ENCODE results near the gene SORCS1. TPM values are rescaled to one million over a fixed set of nuclear protein-coding genes. Genes with fewer than 3 reads are reported as not detected.

The SORCS1 gene
- total and polyA plus RNA-seq, 2 of the 8 experiments (the other 6 are each of a cell fraction or from before 2014, with no cell fraction given): 4.1 to 4.6 TPM

DNA sequence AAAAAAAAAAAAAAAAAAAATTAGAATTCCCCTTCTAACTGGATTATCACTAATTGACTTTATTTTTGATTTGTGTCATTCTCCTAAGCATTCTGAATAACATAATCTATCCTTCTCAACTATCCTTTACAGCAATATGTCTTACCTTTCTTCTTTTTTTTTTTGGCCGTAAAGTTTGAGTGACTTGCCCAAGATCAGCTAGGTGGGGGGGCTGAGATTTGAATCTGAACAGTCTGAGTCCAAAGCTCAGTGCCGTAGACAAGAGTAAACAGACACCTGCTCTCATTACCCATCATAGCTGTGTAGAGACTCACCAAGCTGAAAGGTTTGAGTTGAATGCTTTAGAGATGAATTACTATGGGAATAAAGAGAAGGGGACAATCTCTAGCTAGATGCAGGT lies 192.1 kb downstream of the SORCS1 start:
- Histone ChIP-seq H2AK5ac (ENCODE audit: low read depth, low read length) (no peak overlapping the region), H4K91ac (replicated peaks; ENCODE audit: insufficient read length, low read length) (no peak overlapping the region), H3K27ac (ENCODE audit: low read depth, low read length) (no peak overlapping the region), H2BK5ac (ENCODE audit: low read depth, low read length) (no peak overlapping the region), H3K23me2 (ENCODE audit: low read depth, low read length) (no peaks in the 10 kb centered on the region; the same call in 1 of the 2 replicates), H3K9me3 (ENCODE audit: insufficient read depth in 2 of 2, low read depth in 1 of 2, low read length in 1 of 2) (no peaks in the 10 kb centered on the region), H4K20me1 (replicated peaks in 1 of 2; ENCODE audit: control insufficient read depth in 1 of 2, insufficient read depth in 2 of 2, low read length in 2 of 2) (no peaks in the 10 kb centered on the region), H3K79me2 (ENCODE audit: control insufficient read depth in 1 of 2, insufficient read depth in 2 of 2, low read length in 2 of 2) (no peaks in the 10 kb centered on the region), H4K8ac (ENCODE audit: extremely low read depth, insufficient read depth, low read length) (no peak overlapping the region), H3K9ac (replicated peaks in 1 of 4; ENCODE audit: extremely low read depth in 1 of 4, low read depth in 3 of 4, low read length in 3 of 4) (no peak overlapping the region), H3K79me1 (ENCODE audit: low read depth, low read length) (no peaks in the 10 kb centered on the region), H2BK20ac (ENCODE audit: low read length) (no peak overlapping the region), H2BK120ac (replicated peaks; ENCODE audit: low read depth, low read length) (no peak overlapping the region), H3K4me1 (replicated peaks in 1 of 4; ENCODE audit: control insufficient read depth in 3 of 4, insufficient read depth in 4 of 4, low read length in 3 of 4) (peaks cover 0 to 3% (median 0%) of the 10 kb centered on the region in 4 experiments; a peak in 1 of 7 replicates), H3K36me3 (ENCODE audit: control insufficient read depth in 2 of 4, insufficient read depth in 4 of 4, low read length in 3 of 4) (no peaks in the 10 kb centered on the region), H3K23ac (ENCODE audit: insufficient read length) (no peak overlapping the region), H2AFZ (ENCODE audit: low read length) (no peak overlapping the region), H3K14ac (ENCODE audit: insufficient read length) (no peak overlapping the region), H3K4ac (replicated peaks; ENCODE audit: insufficient read length, low read depth, low read length) (no peak overlapping the region), H2BK15ac (ENCODE audit: low read length) (no peak overlapping the region), H4K5ac (ENCODE audit: insufficient read length, low read depth, low read length) (no peak overlapping the region), H3K4me2 (ENCODE audit: insufficient read depth in 1 of 2, low read depth in 2 of 2, low read length in 2 of 2) (no peak overlapping the region), H3K27me3 (replicated peaks in 1 of 4; ENCODE audit: control insufficient read depth in 3 of 4, extremely low read depth in 1 of 4, insufficient read depth in 3 of 4, low read length in 3 of 4) (no peaks in the 10 kb centered on the region), H2BK12ac (ENCODE audit: low read depth, low read length) (no peak overlapping the region), H3K56ac (replicated peaks; ENCODE audit: insufficient read length, low read depth, low read length) (no peak overlapping the region), H3K4me3 (ENCODE audit: extremely low read depth in 1 of 4, insufficient read depth in 2 of 4, low read depth in 3 of 4, low read length in 4 of 4) (no peak overlapping the region), H3K18ac (ENCODE audit: extremely low read depth, low read length) (no peak overlapping the region)
- CTCF ChIA-PET (ENCODE audit: partially characterized antibody): interaction anchor here (0.9 to 1.5 kb wide), 4 partner anchors 8 to 60 kb away, joined by 3 to 4 read pairs (median 4); no protein-coding TSS in a partner anchor
- TF ChIP-seq SP4 (IDR thresholded peaks at IDR 0.05; ENCODE audit: low read length) (no peak), SIX5 (IDR thresholded peaks at IDR 0.05; ENCODE audit: low read depth, low read length) (no peak), JUN (IDR thresholded peaks at IDR 0.05; ENCODE audit: low read depth, low read length) (no peak)
- FAIRE-seq (no peak), DNase-seq (ENCODE audit: low read depth in 1 of 2, low spot score in 2 of 2) (no peak)
- POLR2A ChIA-PET (ENCODE audit: partially characterized antibody): no interaction called here
- 82% methylated on average over 2 of the region's 2 CpGs; no CpG with 5 or more reads in 1 of the 2 experiments for WGBS, 2 experiments (ENCODE audit: extremely low coverage in 1 of 2, insufficient coverage in 1 of 2, insufficient read length in 1 of 2, insufficient replicate concordance in 2 of 2, low coverage in 1 of 2, low lambda C conversion rate in 2 of 2, missing lambda C conversion rate in 1 of 2)
